HG02678 (cell line): ENCODE data around the gene PLA2G3.
"Not testable (repeated sequence)": the region's sequence is repeated elsewhere in the genome, so short reads cannot be mapped to it uniquely, and the experiment has no call there.

ENCODE experiments used
- ATAC-seq: cut with Tn5 transposase; IDR thresholded peaks from one replicate; pipeline ENCODE4 v1.9.1; 2021; ENCODE audit warnings: mild to moderate bottlenecking, moderate library complexity; ENCODE audit not compliant: unreplicated experiment

PLA2G3 gene

DNA sequence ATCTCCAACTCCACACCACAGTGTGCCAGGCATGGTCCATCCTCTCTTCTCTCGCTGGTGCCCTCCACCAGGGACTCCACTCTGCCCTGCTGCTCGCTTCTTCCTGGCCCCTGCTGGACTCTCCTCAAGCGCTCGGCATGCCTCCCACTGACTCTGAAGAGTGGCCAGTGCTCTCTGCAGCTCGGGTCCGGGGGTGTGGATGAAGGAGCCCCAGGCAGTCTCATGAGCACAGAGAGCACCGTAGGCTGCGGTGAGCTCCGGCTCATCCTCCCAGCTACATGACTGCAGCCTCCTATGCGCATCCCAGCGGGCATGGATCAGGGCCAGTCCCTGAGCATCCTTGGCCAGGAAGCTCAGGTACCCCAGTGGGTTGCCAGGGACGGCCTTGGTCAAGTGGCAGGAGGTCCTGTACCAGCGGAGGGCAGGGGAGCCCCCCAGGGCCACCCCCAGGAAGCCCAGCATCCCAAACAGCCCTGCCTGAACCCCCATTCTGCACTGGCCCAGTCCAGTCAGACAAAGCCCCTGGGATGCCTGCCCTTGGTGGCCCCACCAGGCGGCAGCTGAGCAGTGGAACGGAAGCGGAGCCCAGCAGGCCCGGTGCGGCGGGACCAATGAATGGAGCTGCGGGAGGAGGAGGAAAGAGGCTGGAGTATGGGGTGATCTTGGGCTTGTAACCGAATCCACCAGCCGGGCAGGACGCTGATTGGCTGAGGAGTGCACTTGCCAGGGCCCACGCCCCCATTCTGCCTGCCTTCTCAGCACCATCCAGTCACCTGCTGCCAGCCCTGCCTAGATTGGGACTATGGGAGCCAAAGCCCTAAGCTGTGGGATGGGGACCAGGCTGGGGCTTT is at the start of gene PLA2G3:
Gene PLA2G3, minus strand, starts transcription at position 643 of the 851 bp plus-strand sequence. Its CDS starts 154 bp downstream, at position 489.
- no peak for ATAC-seq

GRCh38 chr22:31187627-31188026 is 47.3 kb upstream of the PLA2G3 start:
- ATAC-seq, result no peak

- no peak for ATAC-seq
Observed at GRCh38 chr22:31185056-31185455, 44.7 kb upstream of the PLA2G3 start.

DNA sequence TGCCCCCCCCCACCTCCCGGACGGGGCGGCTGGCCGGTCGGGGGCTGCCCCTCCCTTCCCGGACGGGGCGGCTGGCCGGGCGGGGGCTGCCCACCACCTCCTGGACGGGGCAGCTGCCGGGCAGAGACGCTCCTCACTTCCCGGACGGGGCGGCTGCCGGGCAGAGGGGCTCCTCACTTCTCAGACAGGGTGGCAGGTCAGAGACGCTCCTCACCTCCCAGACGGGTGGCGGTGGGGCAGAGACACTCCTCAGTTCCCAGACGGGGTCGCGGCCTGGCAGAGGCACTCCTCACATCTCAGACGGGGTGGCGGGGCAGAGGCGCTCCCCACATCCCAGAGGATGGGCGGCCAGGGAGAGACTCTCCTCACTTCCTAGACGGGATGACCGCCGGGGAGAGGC is 43.7 kb upstream of the PLA2G3 start:
- ATAC-seq, result no peak

GRCh38 chr22:31179345-31179744 is 39.0 kb upstream of the PLA2G3 start:
- ATAC-seq, result no peak

DNA sequence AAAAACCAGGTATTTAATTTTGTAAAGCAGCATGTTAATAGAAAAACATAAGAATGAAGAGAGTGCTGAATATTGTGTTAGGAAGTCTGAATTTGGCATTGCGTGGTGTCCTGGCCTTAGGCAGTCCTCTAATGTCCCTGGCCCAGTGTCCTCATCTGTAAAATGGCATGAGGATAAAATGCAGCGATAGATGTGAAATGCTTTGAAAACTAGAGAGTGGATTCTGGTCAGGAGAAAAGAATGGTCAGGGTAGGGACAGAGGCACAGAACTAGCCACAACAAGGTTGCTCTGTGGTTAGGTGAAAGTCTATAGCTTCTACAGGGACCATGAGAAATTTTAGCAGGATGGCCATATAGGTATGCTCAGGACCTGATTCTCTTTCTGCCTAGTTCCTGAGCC is 38.6 kb upstream of the PLA2G3 start:
- no peak for ATAC-seq

- no peak for ATAC-seq
Observed at GRCh38 chr22:31177420-31178162, 37.3 kb upstream of the PLA2G3 start.

DNA sequence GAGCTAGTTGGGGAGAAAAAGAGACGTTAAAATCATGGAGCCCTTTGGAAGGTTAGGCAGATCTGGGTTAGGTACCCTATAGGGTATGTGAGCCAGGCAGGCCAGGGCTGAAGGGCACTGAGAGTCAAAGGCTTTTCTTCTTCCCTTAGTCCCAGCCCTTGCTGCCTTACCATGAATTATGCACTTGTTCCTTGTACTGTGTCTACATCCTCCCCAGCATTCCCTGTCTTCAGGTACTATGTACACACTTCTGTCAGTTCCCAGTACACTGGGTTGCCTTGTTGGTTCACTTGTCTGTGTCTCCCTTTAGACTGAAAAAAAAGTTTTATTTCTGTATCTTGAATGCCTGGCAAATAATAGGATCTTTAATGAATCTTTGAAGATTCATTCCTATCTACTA is 36.6 kb upstream of the PLA2G3 start:
- no peak for ATAC-seq

DNA sequence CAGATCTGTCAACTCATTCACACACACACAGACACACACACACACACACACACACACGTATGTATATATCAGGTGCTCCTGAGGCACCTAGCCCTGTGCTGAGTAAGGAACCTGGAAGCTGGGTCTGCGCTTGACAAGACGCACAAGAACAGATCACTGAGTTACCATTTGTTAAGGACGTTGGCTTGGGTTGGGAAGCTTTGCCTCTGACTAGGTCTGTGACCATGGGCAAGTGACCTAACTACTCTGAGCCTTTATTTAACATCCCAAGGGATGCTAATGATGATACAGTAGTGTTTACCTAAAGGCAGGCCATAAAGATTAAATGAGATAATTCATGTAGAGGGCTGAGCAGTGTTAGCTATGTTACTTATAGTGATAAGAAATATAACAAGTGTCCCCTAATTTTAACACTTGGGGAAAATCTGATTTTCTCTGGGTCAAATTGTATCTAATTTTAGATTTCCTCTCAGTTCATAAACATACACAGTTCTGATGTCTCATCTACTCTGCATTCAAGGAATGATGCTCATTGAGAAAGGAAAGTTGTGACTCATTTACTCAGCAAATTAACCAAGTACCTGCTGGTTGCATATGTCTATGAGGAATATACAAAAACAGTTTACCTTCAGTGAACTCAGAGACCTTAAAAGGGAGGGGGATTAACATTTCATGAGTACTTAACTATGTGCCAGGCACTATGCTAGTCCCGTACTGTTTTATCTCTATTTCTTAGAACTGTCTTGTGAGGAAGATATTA is 33.3 kb upstream of the PLA2G3 start:
- no peak for ATAC-seq

GRCh38 chr22:31171734-31172133 is 31.4 kb upstream of the PLA2G3 start:
- not testable (repeated sequence) for ATAC-seq

- ATAC-seq, result no peak
Observed at GRCh38 chr22:31170971-31171370, 30.7 kb upstream of the PLA2G3 start.

GRCh38 chr22:31162015-31162765 is 21.9 kb upstream of the PLA2G3 start:
- no peak for ATAC-seq

GRCh38 chr22:31161386-31161785 is 21.1 kb upstream of the PLA2G3 start:
- no peak for ATAC-seq

GRCh38 chr22:31160328-31160978 is 20.1 kb upstream of the PLA2G3 start:
- peak; percentile 13 for ATAC-seq

GRCh38 chr22:31155422-31155821 is 15.1 kb upstream of the PLA2G3 start:
- ATAC-seq, result no peak

- ATAC-seq, result no peak
Observed at GRCh38 chr22:31154975-31155374, 14.7 kb upstream of the PLA2G3 start.

GRCh38 chr22:31153357-31153756 is 13.0 kb upstream of the PLA2G3 start:
- ATAC-seq, result no peak

- ATAC-seq, result no peak
Observed at GRCh38 chr22:31151872-31152271, 11.6 kb upstream of the PLA2G3 start.

- no peak for ATAC-seq
Observed at GRCh38 chr22:31150615-31151014, 10.3 kb upstream of the PLA2G3 start.

GRCh38 chr22:31148953-31149627 is 8.8 kb upstream of the PLA2G3 start:
- no peak for ATAC-seq
